Measurements from ENCODE around the gene DAPP1.

Gene DAPP1

GRCh38 chr4:99853999-99854398 is 37.4 kb downstream of the DAPP1 start:
- no peak for DNase-seq (ENCODE audit: low read depth, low spot score)

GRCh38 chr4:99855678-99856077 is 39.1 kb downstream of the DAPP1 start:
- DNase-seq (ENCODE audit: low read depth, low spot score), result no peak

- no peak for DNase-seq (ENCODE audit: low read depth, low spot score)
Observed at GRCh38 chr4:99856166-99856565, 39.5 kb downstream of the DAPP1 start.

- no peak for DNase-seq (ENCODE audit: low read depth, low spot score)
Observed at GRCh38 chr4:99857307-99857706, 40.7 kb downstream of the DAPP1 start.

- DNase-seq (ENCODE audit: low read depth, low spot score), result no peak
Observed at GRCh38 chr4:99859618-99860017, 43.0 kb downstream of the DAPP1 start.

GRCh38 chr4:99860521-99860920 is 43.9 kb downstream of the DAPP1 start:
- DNase-seq (ENCODE audit: low read depth, low spot score), result no peak

- DNase-seq (ENCODE audit: low read depth, low spot score), result no peak
Observed at GRCh38 chr4:99861120-99861905, 44.7 kb downstream of the DAPP1 start.

- DNase-seq (ENCODE audit: low read depth, low spot score), result no peak
Observed at GRCh38 chr4:99863804-99864203, 47.2 kb downstream of the DAPP1 start.

GRCh38 chr4:99868126-99868596 is 51.5 kb downstream of the DAPP1 start:
- no peak for DNase-seq (ENCODE audit: low read depth, low spot score)

GRCh38 chr4:99872570-99872969 is 55.9 kb downstream of the DAPP1 start:
- DNase-seq (ENCODE audit: low read depth, low spot score), result no peak

- DNase-seq (ENCODE audit: low read depth, low spot score), result no peak
Observed at GRCh38 chr4:99875071-99875470, 58.4 kb downstream of the DAPP1 start.

GRCh38 chr4:99876946-99877345 is 60.3 kb downstream of the DAPP1 start:
- no peak for DNase-seq (ENCODE audit: low read depth, low spot score)

GRCh38 chr4:99878604-99879003 is 62.0 kb downstream of the DAPP1 start:
- no peak for DNase-seq (ENCODE audit: low read depth, low spot score)

GRCh38 chr4:99879458-99879857 is 62.8 kb downstream of the DAPP1 start:
- no peak for DNase-seq (ENCODE audit: low read depth, low spot score)

- no peak for DNase-seq (ENCODE audit: low read depth, low spot score)
Observed at GRCh38 chr4:99885063-99885664, 68.5 kb downstream of the DAPP1 start.

GRCh38 chr4:99885687-99886086 is 69.1 kb downstream of the DAPP1 start:
- no peak for DNase-seq (ENCODE audit: low read depth, low spot score)

- no peak for DNase-seq (ENCODE audit: low read depth, low spot score)
Observed at GRCh38 chr4:99886146-99886545, 69.5 kb downstream of the DAPP1 start.

GRCh38 chr4:99887837-99888236 is 71.2 kb downstream of the DAPP1 start:
- no peak for DNase-seq (ENCODE audit: low read depth, low spot score)

GRCh38 chr4:99891351-99891750 is 74.7 kb downstream of the DAPP1 start:
- DNase-seq (ENCODE audit: low read depth, low spot score), result no peak

GRCh38 chr4:99893029-99893428 is 76.4 kb downstream of the DAPP1 start:
- no peak for DNase-seq (ENCODE audit: low read depth, low spot score)

GRCh38 chr4:99893839-99894160 is 77.2 kb downstream of the DAPP1 start:
- no peak for DNase-seq (ENCODE audit: low read depth, low spot score)

- peak; percentile 63 for DNase-seq (ENCODE audit: low read depth, low spot score)
Observed at GRCh38 chr4:99894161-99894997, 77.8 kb downstream of the DAPP1 start, which contains the start of gene LAMTOR3. TSS of gene LAMTOR3 (minus strand) at chr4:99894427. CDS start at chr4:99893963, 464 bp downstream.

Data from brain pericyte (primary cell).